NCI-H2029 treated with DMSO at 0.1 percent for 48 hours (cell line): ENCODE measurements around the gene ZDHHC8.

Experiments used
- DNase-seq: peaks from one replicate; lab custom pipeline; 2025; lab: John Stamatoyannopoulos, UW

Gene ZDHHC8

GRCh38 chr22:20180640-20181039 is 49.0 kb downstream of the ZDHHC8 start:
- DNase-seq: no peak

DNA sequence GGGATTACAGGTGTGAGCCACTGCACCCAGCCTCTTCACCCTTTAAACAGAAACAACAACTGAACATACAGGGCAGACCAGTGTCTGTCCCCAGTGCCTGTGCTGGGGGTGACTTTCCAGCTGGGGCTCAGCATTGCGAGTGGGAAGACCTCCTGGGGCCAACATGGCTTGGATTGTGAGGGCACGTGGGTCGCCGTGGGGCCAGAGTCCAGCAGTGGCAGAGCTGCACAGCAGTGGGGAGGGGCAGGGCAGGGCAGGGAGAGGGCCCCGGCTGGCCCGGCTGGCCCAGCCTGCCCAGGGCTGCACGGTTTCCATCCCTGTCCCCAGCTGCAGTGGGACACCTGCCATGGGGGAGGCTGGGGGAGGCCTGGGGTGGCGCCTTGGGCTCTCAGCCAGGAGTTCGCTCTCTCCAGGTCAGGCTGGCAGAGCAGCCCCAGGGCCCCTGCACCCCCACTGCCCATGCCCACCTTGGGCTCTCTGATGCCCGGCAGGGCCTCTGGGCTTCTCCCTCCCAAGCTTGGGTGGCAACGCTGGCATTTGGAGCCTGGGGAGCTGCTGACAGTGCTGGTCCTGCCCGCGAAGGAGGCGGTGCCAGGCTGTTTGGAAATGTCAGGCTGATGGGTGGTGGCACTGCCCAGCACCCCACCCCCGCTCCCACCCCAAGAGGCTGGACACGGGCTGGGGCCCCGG is 49.7 kb downstream of the ZDHHC8 start:
- DNase-seq: no peak

- DNase-seq: no peak
These were observed 50.3 kb downstream of the ZDHHC8 start for GRCh38 chr22:20181884-20182236.

DNA sequence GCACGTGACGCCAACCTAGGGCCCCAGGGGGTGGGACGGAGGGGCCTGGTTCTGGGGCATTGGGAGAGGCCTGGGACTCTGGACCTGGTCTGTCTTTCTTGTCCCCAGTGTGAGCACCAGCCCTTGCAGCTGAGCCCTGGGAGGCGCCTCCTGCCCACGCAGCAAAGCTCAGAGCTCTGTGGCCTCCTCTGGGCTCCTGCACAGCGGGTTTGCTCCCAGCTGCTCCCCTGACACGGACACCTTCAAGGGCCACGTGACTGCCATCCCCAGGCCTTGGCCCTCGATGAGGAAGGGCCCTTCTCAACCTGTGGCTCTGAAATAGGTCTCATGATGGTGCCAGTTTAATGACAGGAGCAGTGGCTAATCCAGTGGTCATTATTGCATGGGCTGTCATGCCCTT is 50.8 kb downstream of the ZDHHC8 start:
- no peak for DNase-seq

DNA sequence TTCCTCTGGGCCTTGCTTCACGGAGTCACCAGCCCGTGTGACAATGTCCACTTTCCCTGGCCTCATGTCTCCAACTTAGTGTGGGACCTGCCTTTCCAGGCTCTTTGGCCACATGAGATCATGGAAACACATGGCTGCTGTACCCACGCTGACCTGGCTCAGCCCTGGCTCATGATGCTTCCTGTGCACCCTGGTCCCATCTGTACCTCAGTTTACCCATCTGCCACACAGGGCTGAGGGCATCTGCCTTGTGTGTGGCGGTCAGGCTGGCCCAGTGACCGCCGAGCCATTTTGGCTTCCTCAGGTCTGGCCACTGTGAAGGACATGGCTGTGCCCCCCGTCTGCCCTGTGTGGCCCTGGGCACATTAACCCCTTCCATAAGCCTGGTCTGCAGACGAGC is 51.5 kb downstream of the ZDHHC8 start:
- DNase-seq: no peak

GRCh38 chr22:20183823-20184222 is 52.2 kb downstream of the ZDHHC8 start:
- no peak for DNase-seq

GRCh38 chr22:20184501-20185165 is 53.0 kb downstream of the ZDHHC8 start:
- DNase-seq: no peak

DNA sequence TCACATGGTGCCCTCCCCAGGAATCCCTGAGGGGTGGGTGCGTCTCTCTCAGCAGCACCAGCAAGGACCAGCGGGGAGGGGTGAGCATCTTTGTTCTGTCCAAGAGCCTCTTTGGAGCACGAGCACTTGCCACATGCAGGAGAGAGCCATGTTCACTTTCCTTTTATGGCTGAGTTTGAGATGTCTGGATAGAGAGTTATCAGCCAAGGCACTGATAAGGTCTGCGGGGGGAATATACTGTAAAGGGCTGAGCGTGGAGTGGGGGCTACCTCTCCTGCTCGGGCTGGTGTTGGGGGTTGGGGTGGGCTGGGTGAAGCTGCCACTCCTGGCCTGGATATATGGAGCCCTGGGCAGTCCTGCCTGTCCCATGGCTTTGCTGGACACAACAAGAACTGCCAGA is 54.1 kb downstream of the ZDHHC8 start:
- DNase-seq: no peak

DNA sequence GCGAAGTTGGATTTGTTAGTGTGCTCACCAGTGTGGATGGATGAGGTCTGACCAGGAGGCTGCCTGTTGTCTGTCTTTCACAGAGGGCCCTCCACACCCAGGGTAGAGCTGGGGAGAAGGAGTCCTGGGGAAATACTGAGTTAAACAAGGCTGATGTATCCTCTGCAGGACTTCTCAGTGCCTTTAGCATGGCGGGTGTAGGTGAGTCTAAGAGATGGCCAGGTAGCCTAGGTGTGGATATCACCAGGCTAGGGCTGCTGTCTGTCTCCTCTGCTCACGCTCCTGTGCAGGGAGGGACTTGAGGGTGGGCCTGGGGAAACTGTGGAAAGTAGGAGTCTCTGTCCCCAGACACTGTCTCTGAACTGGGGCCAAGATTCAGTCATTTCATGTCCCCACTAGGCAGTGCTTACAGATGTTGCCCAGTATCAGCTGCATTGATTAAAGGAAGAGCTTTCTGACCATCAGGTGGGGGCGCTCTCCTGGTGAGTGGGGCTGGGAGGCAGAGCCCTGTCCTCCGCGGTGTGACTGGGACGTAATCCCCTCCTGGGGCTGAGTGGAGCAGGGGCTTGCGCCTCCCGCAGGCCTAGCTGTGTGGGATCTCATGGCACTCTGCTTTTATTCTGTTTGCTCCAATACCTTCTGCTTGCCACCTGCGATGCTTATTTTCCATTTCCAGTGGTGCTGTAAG is 54.7 kb downstream of the ZDHHC8 start:
- DNase-seq: no peak

- DNase-seq: no peak
These were observed 55.4 kb downstream of the ZDHHC8 start for GRCh38 chr22:20186871-20187546.

GRCh38 chr22:20187777-20188566 is 56.4 kb downstream of the ZDHHC8 start:
- no peak for DNase-seq

GRCh38 chr22:20188567-20188877 is 56.9 kb downstream of the ZDHHC8 start:
- no peak for DNase-seq

DNA sequence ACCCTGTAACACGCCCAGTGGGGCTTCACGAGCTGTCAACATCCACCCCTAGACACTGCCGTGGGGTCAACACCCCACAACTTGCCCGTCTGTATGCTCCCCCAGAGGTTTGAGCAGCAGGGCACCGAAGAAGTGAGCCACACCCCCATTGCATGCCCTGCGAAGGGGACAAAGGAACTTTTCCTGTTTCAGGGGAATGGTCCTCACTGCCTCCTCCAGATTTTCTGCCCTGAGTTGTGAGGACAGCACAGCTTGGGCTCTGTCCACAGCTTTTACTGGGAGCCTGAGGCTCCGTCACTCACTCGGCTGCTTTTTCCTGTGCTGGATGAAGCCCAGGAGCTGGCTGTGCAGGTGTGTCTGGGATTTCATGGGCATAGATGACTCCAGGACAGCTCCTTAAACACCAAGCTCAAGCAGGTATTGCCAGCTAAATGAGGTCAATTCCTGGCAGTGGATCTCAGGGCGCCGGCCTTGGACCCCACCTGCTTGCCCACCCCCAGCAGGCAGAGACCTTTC is 59.5 kb downstream of the ZDHHC8 start:
- DNase-seq: no peak

DNA sequence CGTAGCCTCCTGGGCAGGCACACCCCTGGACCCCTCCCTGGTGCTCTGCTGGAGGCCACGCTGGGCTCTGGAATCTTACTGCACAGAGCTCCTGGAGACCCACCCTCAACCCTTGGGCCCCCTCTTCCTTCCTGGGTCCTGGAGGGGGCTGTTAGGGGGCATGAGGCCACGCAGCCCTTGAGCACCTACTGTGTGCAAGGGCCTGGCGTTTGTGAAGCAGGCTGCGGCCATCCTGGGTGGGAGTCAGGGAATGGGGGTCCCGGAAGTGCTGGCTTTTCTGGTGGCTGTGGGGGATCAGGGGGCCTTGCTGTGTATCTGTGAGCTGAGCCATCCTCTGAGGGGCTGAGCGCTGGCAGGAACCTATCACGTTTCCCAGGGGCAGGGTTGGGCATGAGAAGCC is 60.2 kb downstream of the ZDHHC8 start:
- DNase-seq: no peak

GRCh38 chr22:20192293-20192971 is 60.8 kb downstream of the ZDHHC8 start:
- no peak for DNase-seq

GRCh38 chr22:20192972-20193760 is 61.6 kb downstream of the ZDHHC8 start:
- DNase-seq: no peak

DNA sequence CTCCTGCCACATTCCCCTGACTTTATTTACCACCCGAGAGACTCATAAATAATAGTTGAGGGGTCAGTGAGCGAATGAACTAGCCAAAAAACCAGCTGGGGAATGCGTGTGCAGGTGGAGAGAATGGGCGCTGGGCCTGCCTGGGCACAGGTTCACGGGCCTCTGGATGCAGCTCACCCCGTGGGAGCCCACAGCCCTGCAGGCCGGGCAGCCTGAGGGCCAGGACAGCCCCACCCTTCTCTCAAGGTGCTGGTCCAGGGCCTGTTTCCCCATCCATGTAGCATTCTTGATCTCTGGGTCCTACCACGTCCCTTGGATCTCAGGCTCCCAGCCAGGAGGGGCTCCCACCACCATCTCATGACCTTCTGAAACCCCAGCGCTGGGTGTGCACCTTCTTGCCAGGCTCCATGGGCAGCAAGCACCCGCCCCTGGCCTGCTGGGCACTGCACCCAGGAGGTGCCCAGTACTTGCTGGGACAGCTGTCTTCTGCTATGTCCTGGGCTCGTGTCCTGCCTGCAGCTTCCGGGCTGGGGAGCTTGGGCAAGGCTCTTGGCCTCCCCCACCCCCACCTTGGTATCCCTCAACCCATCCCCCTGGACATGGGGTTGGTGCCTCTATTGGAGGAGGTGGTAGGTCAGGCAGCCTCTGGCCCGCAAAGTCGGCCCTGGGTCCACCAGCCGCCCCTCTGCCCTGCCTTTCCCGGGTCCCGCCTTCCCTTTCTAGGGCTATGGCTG is 62.3 kb downstream of the ZDHHC8 start:
- DNase-seq: no peak

DNA sequence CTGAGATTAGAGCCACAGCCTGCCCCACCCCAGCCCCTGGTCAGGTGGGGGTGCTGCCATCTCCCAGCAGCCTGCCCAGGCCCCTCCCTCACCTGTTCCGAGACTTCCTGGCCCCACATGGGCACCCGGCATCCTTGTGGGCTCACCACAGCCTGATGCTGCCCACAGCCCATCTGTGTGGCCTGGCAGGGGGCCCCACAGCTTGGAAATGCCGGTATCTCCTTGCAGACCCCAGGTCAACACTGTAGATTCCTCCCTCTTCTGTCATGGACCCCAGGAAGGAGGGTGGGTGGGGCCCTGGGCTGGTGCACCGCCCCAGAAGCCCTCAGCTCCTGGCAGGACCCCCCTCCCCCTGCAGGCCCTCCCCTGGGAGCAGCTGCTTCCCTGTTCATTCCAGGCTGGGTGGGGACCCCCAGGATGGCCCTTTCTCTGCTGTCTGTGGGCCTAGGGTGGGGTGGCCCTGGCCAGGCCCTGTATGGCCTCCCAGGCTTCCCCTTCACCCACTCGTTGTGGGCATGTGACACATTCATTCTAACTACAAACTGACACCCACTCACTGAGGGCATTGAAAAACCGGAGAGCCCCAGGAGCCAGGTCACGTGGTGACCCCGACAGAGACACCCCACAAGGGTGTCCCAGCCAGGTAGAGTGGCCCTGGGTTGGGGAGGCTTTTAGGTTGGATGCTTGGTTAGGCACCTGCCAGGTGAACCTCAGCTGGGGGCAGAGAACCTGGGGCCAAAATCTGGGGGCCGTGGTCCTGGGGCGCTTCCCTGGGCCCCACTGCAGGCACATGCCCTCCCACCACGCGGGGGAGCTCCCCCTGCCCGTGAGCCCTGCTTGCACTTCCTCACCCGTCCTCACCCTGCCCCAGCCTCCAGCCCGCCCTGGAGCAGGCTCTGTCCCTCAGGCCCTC is 63.3 kb downstream of the ZDHHC8 start:
- no peak for DNase-seq
